Coronary artery (tissue), 2 donors: ENCODE data around the gene ENO3.
"Not testable (repeated sequence)": the region's sequence is repeated elsewhere in the genome, so short reads cannot be mapped to it uniquely, and the experiment has no call there.

ENCODE experiments used
- DNase-seq: peaks from one replicate; pipeline ENCODE4 v3.0.0-alpha.2; 2017; ENCODE audit warnings: low spot score
- H3K27ac ChIP-seq, 2 donors: fragments of 200-600 bp; sonication (generic); one replicate each; pipeline ENCODE4 v1.5.1; 2016 to 2019
- H3K4me3 ChIP-seq: fragments of 200-600 bp; sonication (generic); 2 replicates; pipeline ENCODE4 v1.5.1; 2016; ENCODE audit warnings: mild to moderate bottlenecking, moderate library complexity
- CTCF ChIP-seq: fragments of 200-600 bp; sonication (generic); IDR thresholded peaks from one replicate; pipeline ENCODE4 v1.5.1; 2019; ENCODE audit warnings: antibody characterized with exemption

ENO3 gene

DNA sequence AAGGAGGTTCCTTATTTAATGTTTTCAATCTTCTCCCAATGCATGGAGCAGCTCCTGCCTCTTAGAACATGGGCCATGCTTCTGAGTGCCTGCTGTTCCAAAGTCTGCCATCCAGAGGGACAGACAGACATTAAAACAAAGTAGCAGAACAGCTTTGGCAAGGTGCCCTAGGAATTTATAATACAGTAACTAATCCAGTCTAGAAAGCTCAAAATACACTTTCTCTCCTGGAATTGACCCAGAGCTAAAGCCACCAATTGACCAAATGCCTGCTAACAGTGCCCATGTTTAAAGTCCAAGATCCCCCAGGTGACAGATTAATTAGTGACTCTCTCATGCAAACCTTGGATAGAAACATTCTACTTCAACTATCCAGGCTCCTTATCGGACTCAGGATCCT is 36.9 kb upstream of the ENO3 start:
- DNase-seq: no peak

GRCh38 chr17:4914551-4914950 is 36.4 kb upstream of the ENO3 start:
- not testable (repeated sequence) for H3K27ac ChIP-seq, H3K4me3 ChIP-seq, DNase-seq

More for the DNA sequence above, 36.9 kb upstream of the ENO3 start:
- TF ChIP-seq CTCF: no peak
- no peak overlapping the region for H3K27ac ChIP-seq
- H3K4me3 ChIP-seq: no peak overlapping the region

- TF ChIP-seq CTCF: no peak
Observed at GRCh38 chr17:4919511-4920047, 31.3 kb upstream of the ENO3 start.

DNA sequence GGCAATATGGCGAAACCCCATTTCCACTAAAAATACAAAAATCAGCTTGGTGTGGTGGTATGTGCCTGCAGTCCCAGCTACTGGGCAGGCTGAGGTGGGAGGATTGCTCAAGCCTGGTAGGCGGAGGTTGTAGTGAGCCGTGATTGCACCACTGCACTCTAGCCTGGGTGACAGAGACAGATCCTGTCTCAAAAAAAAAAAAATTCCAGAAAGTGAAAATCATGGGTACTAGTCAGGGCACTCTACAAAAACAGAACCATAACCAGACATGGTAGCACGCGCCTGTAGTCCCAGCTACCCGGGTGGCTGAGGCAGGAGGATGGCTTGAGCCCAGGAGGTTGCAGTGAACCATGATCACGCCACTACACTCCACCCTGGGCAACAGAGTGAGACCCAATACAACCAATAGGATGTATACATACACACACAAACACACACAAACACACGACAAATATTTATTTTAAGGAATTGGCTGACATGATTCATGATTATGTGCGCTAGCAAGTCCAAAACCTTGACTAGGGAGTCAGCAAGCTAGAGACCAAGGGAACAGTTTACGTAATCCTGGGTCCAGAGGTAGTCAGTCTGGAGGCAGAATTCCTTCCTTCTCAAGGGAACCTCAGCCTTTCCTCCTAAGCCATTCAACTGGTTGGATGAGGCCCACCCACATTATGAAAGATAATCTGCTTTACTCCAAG is 30.4 kb upstream of the ENO3 start:
- no peak overlapping the region for H3K27ac ChIP-seq
- no peak overlapping the region for H3K4me3 ChIP-seq
- no peak for TF ChIP-seq CTCF
- DNase-seq: no peak

More at GRCh38 chr17:4919511-4920047, 31.3 kb upstream of the ENO3 start:
- Histone ChIP-seq H3K4me3 (no peak overlapping the region), H3K27ac (no peak overlapping the region)
- DNase-seq: no peak

DNA sequence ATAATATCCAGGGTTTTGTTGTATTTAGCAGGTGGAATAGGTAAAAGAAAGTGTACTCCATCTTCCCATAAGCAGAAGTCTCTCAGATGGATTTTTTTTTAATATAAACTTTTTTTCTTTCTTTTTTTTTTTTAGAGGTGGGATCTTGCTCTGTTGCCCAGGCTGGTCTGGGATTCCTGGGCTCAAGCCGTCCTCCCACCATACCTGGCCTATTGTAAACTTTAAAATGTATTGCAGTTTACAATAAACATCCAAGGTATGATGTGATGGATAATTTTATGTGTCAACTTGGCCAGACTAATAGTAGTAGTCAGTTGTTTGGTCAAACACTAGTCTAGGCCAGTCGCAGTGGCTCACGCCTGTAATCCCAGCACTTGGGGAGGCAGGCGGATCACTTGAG is 29.6 kb upstream of the ENO3 start:
- no peak for DNase-seq
- Histone ChIP-seq H3K27ac (no peak overlapping the region), H3K4me3 (no peak overlapping the region)
- TF ChIP-seq CTCF: no peak

DNA sequence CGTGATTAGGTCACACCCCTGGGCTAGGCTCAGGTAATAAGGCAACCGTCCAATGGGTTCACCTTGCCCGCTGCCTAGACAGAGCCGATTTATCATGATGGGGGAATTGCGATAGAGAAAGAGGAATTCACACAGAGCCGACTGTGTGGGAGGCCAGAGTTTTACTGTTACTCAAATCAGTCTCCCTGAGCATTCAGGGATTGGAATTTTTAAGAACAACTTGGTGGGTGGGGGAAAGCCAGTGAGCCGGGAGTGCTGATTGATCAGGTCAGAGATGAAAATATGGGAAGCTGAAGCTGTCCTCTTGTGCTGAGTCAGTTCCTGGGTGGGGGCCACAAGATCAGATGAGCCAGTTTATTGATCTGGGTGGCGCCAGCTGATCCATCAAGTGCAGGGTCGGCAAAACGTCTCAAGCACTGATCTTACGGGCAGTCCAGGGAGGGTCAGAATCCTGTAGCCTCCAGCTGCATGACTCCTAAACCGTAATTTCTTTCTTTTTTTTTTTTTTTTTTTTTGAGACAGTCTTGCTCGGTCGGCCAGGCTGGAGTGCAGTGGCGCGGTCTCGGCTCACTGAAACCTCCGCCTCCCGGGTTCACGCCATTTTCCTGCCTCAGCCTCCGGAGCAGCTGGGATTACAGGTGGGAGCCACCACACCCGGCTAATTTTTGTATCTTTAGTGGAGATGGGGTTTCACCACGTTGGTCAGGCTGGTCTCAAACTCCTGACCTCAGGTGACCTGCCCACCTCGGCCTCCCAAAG is 24.2 kb upstream of the ENO3 start:
- not testable (repeated sequence) for H3K4me3 ChIP-seq, DNase-seq, H3K27ac ChIP-seq

- no peak for DNase-seq
- H3K4me3 ChIP-seq: no peak overlapping the region
- no peak for TF ChIP-seq CTCF
- H3K27ac ChIP-seq: no peak overlapping the region
Observed at GRCh38 chr17:4928881-4929280, 22.0 kb upstream of the ENO3 start.

DNA sequence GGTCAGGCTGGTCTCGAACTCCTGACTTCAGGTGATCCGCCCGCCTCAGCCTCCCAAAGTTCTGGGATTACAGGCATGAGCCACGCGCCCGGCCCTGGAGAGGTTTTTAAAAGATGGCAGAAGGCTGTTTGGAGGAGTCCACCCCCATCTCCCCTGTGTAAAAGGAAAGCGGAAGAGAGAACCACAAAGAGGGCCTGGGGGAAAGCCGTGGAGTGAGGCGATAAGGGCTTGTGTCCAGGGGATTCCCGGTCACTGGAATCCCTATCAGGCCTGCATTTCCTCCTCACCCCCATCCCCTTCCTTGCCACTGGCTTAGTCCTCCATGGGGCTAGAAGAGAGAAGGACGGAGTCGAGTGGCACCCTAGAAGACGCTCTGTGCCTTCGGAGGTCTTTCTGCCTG is 19.0 kb upstream of the ENO3 start, which contains the start of gene GP1BA:
GP1BA (plus strand) TSS at position 315 of the 400 bp plus-strand sequence. CDS start 328 bp downstream, outside the sequence.
- no peak within 1 kb of the TSS for H3K27ac ChIP-seq
- DNase-seq: no peak
- no peak for TF ChIP-seq CTCF
- no peak within 1 kb of the TSS for H3K4me3 ChIP-seq
